Skeletal muscle satellite cell (primary cell): Measurements from ENCODE around the gene RCOR2.

Source experiments
- H3K27me3 ChIP-seq: 2 replicates; pipeline ENCODE4 v1.7.0; 2013; ENCODE audit warnings: low read length; ENCODE audit not compliant: control insufficient read depth, insufficient read depth
- H3K36me3 ChIP-seq: 2 replicates; pipeline ENCODE4 v1.7.0; 2013; ENCODE audit warnings: mild to moderate bottlenecking, control low read depth, low read length; ENCODE audit not compliant: insufficient read depth
- H3K4me1 ChIP-seq: 2 replicates; pipeline ENCODE4 v1.7.0; 2013; ENCODE audit warnings: low read length; ENCODE audit not compliant: control insufficient read depth, insufficient read depth
- H3K4me2 ChIP-seq: 2 replicates; pipeline ENCODE4 v1.7.0; 2013; ENCODE audit warnings: mild to moderate bottlenecking, low read length
- H3K4me3 ChIP-seq: 2 replicates; pipeline ENCODE4 v1.7.0; 2013; ENCODE audit warnings: low read length
- H3K9ac ChIP-seq: 2 replicates; pipeline ENCODE4 v1.7.0; 2013; ENCODE audit warnings: mild to moderate bottlenecking, low read depth, low read length, moderate library complexity
- H3K9me3 ChIP-seq: replicated peaks from 2 replicates; pipeline ENCODE4 v1.7.0; 2013; ENCODE audit warnings: mild to moderate bottlenecking, control low read depth, low read length

RCOR2 gene

GRCh38 chr11:63903884-63904283 is 13.1 kb downstream of the RCOR2 start:
- H3K27me3 ChIP-seq: no peaks in the 10 kb centered on the region
- no peak overlapping the region for H3K9ac ChIP-seq
- no peak overlapping the region for H3K4me3 ChIP-seq
- H3K4me2 ChIP-seq: no peak overlapping the region
- H3K36me3 ChIP-seq: peaks cover 58% of the 10 kb centered on the region
- peaks cover 6% of the 10 kb centered on the region for H3K4me1 ChIP-seq
- H3K9me3 ChIP-seq: no peaks in the 10 kb centered on the region

- Histone ChIP-seq H3K36me3 (peaks cover 71% of the 10 kb centered on the region), H3K4me2 (no peak overlapping the region), H3K4me1 (no peaks in the 10 kb centered on the region), H3K27me3 (no peaks in the 10 kb centered on the region), H3K9me3 (no peaks in the 10 kb centered on the region), H3K9ac (no peak overlapping the region), H3K4me3 (no peak overlapping the region)
Observed at GRCh38 chr11:63901660-63902059, 15.3 kb downstream of the RCOR2 start.

GRCh38 chr11:63897459-63898146 is 19.4 kb downstream of the RCOR2 start:
- Histone ChIP-seq H3K36me3 (peaks cover 62% of the 10 kb centered on the region), H3K4me2 (no peak overlapping the region), H3K4me3 (no peak overlapping the region), H3K9me3 (no peaks in the 10 kb centered on the region), H3K9ac (no peak overlapping the region), H3K4me1 (no peaks in the 10 kb centered on the region), H3K27me3 (no peaks in the 10 kb centered on the region)

GRCh38 chr11:63896071-63896470 is 20.9 kb downstream of the RCOR2 start:
- Histone ChIP-seq H3K36me3 (peaks cover 56% of the 10 kb centered on the region), H3K9me3 (no peaks in the 10 kb centered on the region), H3K4me2 (no peak overlapping the region), H3K4me1 (no peaks in the 10 kb centered on the region), H3K4me3 (no peak overlapping the region), H3K27me3 (no peaks in the 10 kb centered on the region), H3K9ac (no peak overlapping the region)

GRCh38 chr11:63893355-63893754 is 23.6 kb downstream of the RCOR2 start:
- Histone ChIP-seq H3K27me3 (no peaks in the 10 kb centered on the region), H3K4me2 (no peak overlapping the region), H3K9ac (no peak overlapping the region), H3K4me3 (no peak overlapping the region), H3K4me1 (peaks cover 5% of the 10 kb centered on the region), H3K36me3 (peaks cover 29% of the 10 kb centered on the region), H3K9me3 (no peaks in the 10 kb centered on the region)

GRCh38 chr11:63892228-63892627 is 24.7 kb downstream of the RCOR2 start:
- Histone ChIP-seq H3K9me3 (no peaks in the 10 kb centered on the region), H3K27me3 (no peaks in the 10 kb centered on the region), H3K36me3 (peaks cover 20% of the 10 kb centered on the region), H3K9ac (no peak overlapping the region), H3K4me3 (no peak overlapping the region), H3K4me1 (peaks cover 16% of the 10 kb centered on the region), H3K4me2 (no peak overlapping the region)

- Histone ChIP-seq H3K4me3 (no peak overlapping the region), H3K36me3 (peaks cover 3% of the 10 kb centered on the region), H3K9ac (no peak overlapping the region), H3K4me1 (peaks cover 21% of the 10 kb centered on the region), H3K9me3 (no peaks in the 10 kb centered on the region), H3K4me2 (no peak overlapping the region), H3K27me3 (no peaks in the 10 kb centered on the region)
Observed at GRCh38 chr11:63890368-63890767, 26.6 kb downstream of the RCOR2 start.

GRCh38 chr11:63889344-63889743 is 27.6 kb downstream of the RCOR2 start:
- no peaks in the 10 kb centered on the region for H3K27me3 ChIP-seq
- no peaks in the 10 kb centered on the region for H3K36me3 ChIP-seq
- H3K4me3 ChIP-seq: no peak overlapping the region
- H3K9me3 ChIP-seq: no peaks in the 10 kb centered on the region
- H3K4me2 ChIP-seq: no peak overlapping the region
- peaks cover 21% of the 10 kb centered on the region for H3K4me1 ChIP-seq
- H3K9ac ChIP-seq: no peak overlapping the region

- Histone ChIP-seq H3K27me3 (no peaks in the 10 kb centered on the region), H3K4me3 (peak overlapping the region; percentile 16), H3K36me3 (no peaks in the 10 kb centered on the region), H3K4me1 (peaks cover 21% of the 10 kb centered on the region), H3K9ac (no peak overlapping the region), H3K9me3 (no peaks in the 10 kb centered on the region), H3K4me2 (peak overlapping the region; percentile 65)
Observed at GRCh38 chr11:63888170-63889086, 28.5 kb downstream of the RCOR2 start.

GRCh38 chr11:63887386-63887999 is 29.5 kb downstream of the RCOR2 start:
- H3K4me3 ChIP-seq: no peak overlapping the region

GRCh38 chr11:63884196-63884932 is 32.6 kb downstream of the RCOR2 start:
- H3K36me3 ChIP-seq: no peaks in the 10 kb centered on the region
- H3K4me1 ChIP-seq: peaks cover 36% of the 10 kb centered on the region
- H3K27me3 ChIP-seq: no peaks in the 10 kb centered on the region
- no peak overlapping the region for H3K4me3 ChIP-seq
- H3K4me2 ChIP-seq: no peak overlapping the region
- H3K9ac ChIP-seq: no peak overlapping the region
- H3K9me3 ChIP-seq: no peaks in the 10 kb centered on the region

More at GRCh38 chr11:63887386-63887999, 29.5 kb downstream of the RCOR2 start:
- Histone ChIP-seq H3K4me2 (peak overlapping the region; percentile 65), H3K9me3 (no peaks in the 10 kb centered on the region), H3K4me1 (peaks cover 21% of the 10 kb centered on the region), H3K27me3 (no peaks in the 10 kb centered on the region), H3K9ac (no peak overlapping the region), H3K36me3 (no peaks in the 10 kb centered on the region)
